NT2/D1 (cell line): Measurements from ENCODE around the gene EGLN3.
"Not testable (repeated sequence)": the region's sequence is repeated elsewhere in the genome, so short reads cannot be mapped to it uniquely, and the experiment has no call there.

ENCODE experiments used
- DNase-seq: peaks from one replicate; pipeline ENCODE4 v3.0.0-alpha.2; 2011; ENCODE audit warnings: low read depth, low spot score
- H3K27me3 ChIP-seq: 2 replicates; pipeline ENCODE4 v1.6.0; 2011; ENCODE audit warnings: mild to moderate bottlenecking; ENCODE audit not compliant: insufficient read length, insufficient read depth
- H3K36me3 ChIP-seq: 2 replicates; pipeline ENCODE4 v1.6.1; 2011; ENCODE audit warnings: mild to moderate bottlenecking, low read length, mixed read lengths; ENCODE audit not compliant: insufficient read depth, insufficient read length
- H3K4me1 ChIP-seq: 2 replicates; pipeline ENCODE4 v1.5.1; 2011; ENCODE audit not compliant: insufficient read depth, insufficient read length
- H3K4me3 ChIP-seq: 2 replicates; pipeline ENCODE4 v1.5.1; 2011; ENCODE audit warnings: low read depth; ENCODE audit not compliant: insufficient read length
- H3K9ac ChIP-seq: 2 replicates; pipeline ENCODE4 v1.6.0; 2011; ENCODE audit warnings: low read depth; ENCODE audit not compliant: insufficient read length
- H3K9me3 ChIP-seq: 2 replicates; pipeline ENCODE4 v1.5.1; 2011; ENCODE audit warnings: mild to moderate bottlenecking, low read length; ENCODE audit not compliant: insufficient read depth
- SUZ12 ChIP-seq: IDR thresholded peaks from 2 replicates; pipeline ENCODE4 v1.6.1; 2011; ENCODE audit not compliant: insufficient read length, insufficient read depth; ENCODE audit errors: extremely low read depth
- YY1 ChIP-seq: IDR thresholded peaks from 2 replicates; pipeline ENCODE4 v1.6.1; 2011; ENCODE audit not compliant: insufficient read length, insufficient read depth
- ZNF274 ChIP-seq: IDR thresholded peaks from 2 replicates; pipeline ENCODE4 v1.6.1; 2011; ENCODE audit warnings: mild to moderate bottlenecking, low read depth, low read length

The EGLN3 gene

GRCh38 chr14:33990790-33991189 is 39.9 kb upstream of the EGLN3 start:
- no peak overlapping the region for H3K9ac ChIP-seq
- H3K4me1 ChIP-seq: no peaks in the 10 kb centered on the region
- 0 out of 2 replicates have a peak, but pooled peaks cover 9% of the 10 kb centered on the region for H3K9me3 ChIP-seq
- H3K4me3 ChIP-seq: no peak overlapping the region
- TF ChIP-seq YY1 (no peak), ZNF274 (no peak), SUZ12 (no peak)
- DNase-seq: no peak
- H3K27me3 ChIP-seq: no peaks in the 10 kb centered on the region
- H3K36me3 ChIP-seq: no peaks in the 10 kb centered on the region

DNA sequence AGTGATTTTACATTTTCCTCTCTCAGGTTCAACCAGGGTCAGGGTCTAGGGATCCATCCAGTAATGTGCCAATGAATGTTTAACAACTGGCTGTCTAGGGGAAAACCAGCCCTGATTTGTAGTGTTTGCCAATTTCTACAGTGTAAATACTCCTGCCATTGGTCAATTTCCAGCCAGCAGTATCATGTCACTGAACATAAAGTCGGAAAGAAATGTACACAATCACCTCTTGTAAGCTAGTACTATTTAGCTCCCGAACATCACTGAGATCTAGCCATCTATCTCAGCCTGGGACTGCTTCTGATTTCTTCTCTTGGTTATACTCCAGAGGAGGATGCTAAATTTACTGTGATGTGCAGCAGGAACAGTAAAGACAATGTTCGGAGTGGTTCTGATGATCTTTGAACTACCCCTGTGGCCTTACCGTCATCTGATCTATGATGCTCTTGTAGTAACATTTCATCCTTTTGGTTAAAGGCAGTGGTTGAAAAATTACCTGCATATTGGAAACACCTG is 36.7 kb upstream of the EGLN3 start:
- no peak for TF ChIP-seq SUZ12
- TF ChIP-seq YY1: no peak
- no peak for TF ChIP-seq ZNF274
- peaks cover 19% of the 10 kb centered on the region; the same call in 1 of the 2 replicates for H3K9me3 ChIP-seq
- H3K36me3 ChIP-seq: no peaks in the 10 kb centered on the region
- no peaks in the 10 kb centered on the region for H3K27me3 ChIP-seq
- no peak for DNase-seq
- no peak overlapping the region for H3K9ac ChIP-seq
- H3K4me1 ChIP-seq: no peaks in the 10 kb centered on the region
- H3K4me3 ChIP-seq: no peak overlapping the region

DNA sequence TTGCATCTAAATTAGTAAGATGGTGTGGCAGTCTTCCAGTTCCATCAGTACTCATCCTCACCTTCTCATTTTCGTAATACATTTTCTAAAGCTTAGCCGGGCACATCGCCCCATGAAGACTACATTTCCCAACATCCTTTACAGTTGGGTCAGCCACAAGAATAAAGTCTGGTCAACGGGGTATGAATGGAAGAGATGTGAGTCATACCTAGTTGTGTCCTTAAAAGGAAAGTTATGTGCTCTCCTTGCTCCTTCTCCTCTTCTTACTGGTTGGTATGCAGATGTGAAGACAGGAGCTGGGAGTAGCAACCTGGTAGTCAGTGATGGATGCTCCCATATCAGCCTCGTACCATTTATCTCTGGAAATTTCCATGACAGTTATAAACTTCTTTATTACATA is 35.9 kb upstream of the EGLN3 start:
- TF ChIP-seq ZNF274 (no peak), YY1 (no peak), SUZ12 (no peak)
- DNase-seq: no peak

DNA sequence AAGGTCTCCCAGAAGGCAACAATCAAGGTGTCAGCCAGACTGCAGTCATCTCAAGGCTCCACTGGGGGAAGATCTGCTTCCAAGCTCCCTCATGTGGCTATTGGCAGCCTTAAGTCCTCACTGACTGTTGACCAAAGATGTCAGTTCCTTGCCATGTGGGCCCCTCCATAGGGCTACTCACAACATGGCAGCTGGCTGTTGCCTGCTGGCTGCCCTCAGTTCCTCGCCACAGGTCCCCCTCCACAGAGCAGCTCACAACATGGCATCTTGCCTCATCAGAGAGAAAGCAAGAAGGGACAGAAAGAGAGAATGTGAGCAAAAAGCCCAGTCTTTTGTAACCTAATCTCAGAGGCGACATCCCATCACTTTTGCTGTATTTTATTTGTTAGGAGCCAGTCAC is 34.4 kb upstream of the EGLN3 start:
- Histone ChIP-seq H3K4me1 (no peaks in the 10 kb centered on the region), H3K27me3 (no peaks in the 10 kb centered on the region), H3K4me3 (no peak overlapping the region), H3K9ac (no peak overlapping the region), H3K36me3 (no peaks in the 10 kb centered on the region), H3K9me3 (peaks cover 19% of the 10 kb centered on the region; the same call in 1 of the 2 replicates)
- TF ChIP-seq ZNF274 (no peak), SUZ12 (no peak), YY1 (no peak)
- no peak for DNase-seq

More for the DNA sequence above, 35.9 kb upstream of the EGLN3 start:
- H3K9ac ChIP-seq: no peak overlapping the region
- no peaks in the 10 kb centered on the region for H3K4me1 ChIP-seq
- no peaks in the 10 kb centered on the region for H3K27me3 ChIP-seq
- peaks cover 19% of the 10 kb centered on the region; the same call in 1 of the 2 replicates for H3K9me3 ChIP-seq
- H3K36me3 ChIP-seq: no peaks in the 10 kb centered on the region
- no peak overlapping the region for H3K4me3 ChIP-seq

GRCh38 chr14:33979613-33980276 is 28.9 kb upstream of the EGLN3 start:
- TF ChIP-seq SUZ12: no peak
- TF ChIP-seq YY1: no peak
- TF ChIP-seq ZNF274: no peak
- no peaks in the 10 kb centered on the region for H3K27me3 ChIP-seq
- no peak for DNase-seq
- no peaks in the 10 kb centered on the region for H3K9me3 ChIP-seq
- no peak overlapping the region for H3K4me3 ChIP-seq
- H3K36me3 ChIP-seq: no peaks in the 10 kb centered on the region
- H3K9ac ChIP-seq: no peak overlapping the region
- H3K4me1 ChIP-seq: no peaks in the 10 kb centered on the region

DNA sequence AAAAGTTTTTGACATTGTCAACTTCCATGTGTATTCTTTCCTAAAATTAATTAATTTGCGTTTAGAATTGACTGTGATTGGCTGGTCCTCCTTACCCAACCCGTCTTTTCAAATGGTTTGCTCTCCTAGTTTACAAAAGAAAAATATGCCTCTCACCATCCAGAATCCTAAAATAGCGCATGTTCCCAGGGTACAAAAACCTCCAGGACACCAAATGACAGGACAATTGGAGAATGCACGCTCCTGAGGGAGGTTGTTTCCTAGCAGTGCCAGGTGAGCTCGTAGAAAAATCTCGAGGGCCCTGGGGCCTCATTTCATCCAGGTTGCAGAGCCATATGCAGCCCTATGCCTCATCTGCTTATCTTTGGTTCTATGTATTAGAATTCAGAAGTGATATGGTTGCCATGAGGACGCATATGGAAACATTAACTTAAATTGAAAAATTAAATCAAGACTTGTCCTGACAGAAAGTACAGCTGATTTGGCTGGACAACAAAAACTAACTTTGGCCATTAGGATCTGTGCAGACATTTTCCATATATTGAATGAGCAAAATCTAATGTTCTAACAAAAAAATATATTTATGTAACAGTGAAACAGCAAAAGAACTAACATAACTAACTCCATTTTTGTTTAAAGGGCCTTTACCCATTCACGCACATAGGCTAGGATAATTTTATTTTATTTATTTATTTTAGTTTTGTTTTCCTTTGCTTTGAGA is 28.2 kb upstream of the EGLN3 start:
- Histone ChIP-seq H3K9ac (no peak overlapping the region), H3K36me3 (no peaks in the 10 kb centered on the region), H3K4me1 (no peaks in the 10 kb centered on the region), H3K4me3 (no peak overlapping the region), H3K27me3 (no peaks in the 10 kb centered on the region), H3K9me3 (no peaks in the 10 kb centered on the region)
- TF ChIP-seq YY1 (no peak), SUZ12 (no peak), ZNF274 (no peak)
- no peak for DNase-seq

GRCh38 chr14:33972583-33973081 is 21.8 kb upstream of the EGLN3 start:
- H3K27me3 ChIP-seq: no peaks in the 10 kb centered on the region
- no peak for DNase-seq
- H3K36me3 ChIP-seq: no peaks in the 10 kb centered on the region
- no peak overlapping the region for H3K4me3 ChIP-seq
- no peak for TF ChIP-seq SUZ12
- no peak for TF ChIP-seq YY1
- no peak for TF ChIP-seq ZNF274
- peaks cover 5% of the 10 kb centered on the region; the same call in 1 of the 2 replicates for H3K9me3 ChIP-seq
- no peaks in the 10 kb centered on the region for H3K4me1 ChIP-seq
- no peak overlapping the region for H3K9ac ChIP-seq

GRCh38 chr14:33969846-33970245 is 19.0 kb upstream of the EGLN3 start:
- H3K9ac ChIP-seq, H3K36me3 ChIP-seq, H3K27me3 ChIP-seq, H3K4me1 ChIP-seq, DNase-seq, H3K4me3 ChIP-seq, H3K9me3 ChIP-seq: not testable (repeated sequence)
